Neural cell (in vitro differentiated cells): Measurements from ENCODE around the gene FAM83F.

ENCODE experiments used
- EP300 ChIP-seq: fragments of 450-650 bp; conservative IDR thresholded peaks from 2 replicates; pipeline ENCODE4 v1.6.1; 2014; ENCODE audit warnings: antibody characterized with exemption, mild to moderate bottlenecking, moderate library complexity; ENCODE audit not compliant: poor library complexity, severe bottlenecking
- EZH2 ChIP-seq: fragments of 200-600, 300-800 bp; shearing (Covaris generic), sonication (generic); IDR thresholded peaks from 2 replicates; pipeline ENCODE4 v1.6.1; 2014; ENCODE audit warnings: antibody characterized with exemption, low read length, borderline replicate concordance, mild to moderate bottlenecking; ENCODE audit not compliant: insufficient read depth, poor library complexity, severe bottlenecking
- MXI1 ChIP-seq: fragments of 450-650 bp; conservative IDR thresholded peaks from 2 replicates; pipeline ENCODE4 v1.6.1; 2014; ENCODE audit warnings: antibody characterized with exemption, mild to moderate bottlenecking; ENCODE audit not compliant: poor library complexity, severe bottlenecking
- POLR2AphosphoS5 ChIP-seq: IDR thresholded peaks from 2 replicates; pipeline ENCODE4 v1.6.1; 2012
- RAD21 ChIP-seq: fragments of 450-650 bp; conservative IDR thresholded peaks from 2 replicates; pipeline ENCODE4 v1.6.1; 2014; ENCODE audit warnings: antibody characterized with exemption, mild to moderate bottlenecking, moderate library complexity
- SMC3 ChIP-seq: fragments of 450-650 bp; conservative IDR thresholded peaks from 2 replicates; pipeline ENCODE4 v1.6.1; 2014; ENCODE audit warnings: antibody characterized with exemption, mild to moderate bottlenecking, moderate library complexity; ENCODE audit not compliant: poor library complexity
- TAF1 ChIP-seq: IDR thresholded peaks from 2 replicates; pipeline ENCODE4 v1.6.1; 2012; ENCODE audit warnings: low read depth
- TF ChIP-seq, protein P1 (sequence below): IDR thresholded peaks from 2 replicates; pipeline ENCODE4 v1.6.1; 2012; ENCODE audit warnings: borderline replicate concordance
- TF ChIP-seq, protein P2 (sequence below): fragments of 450-650 bp; IDR thresholded peaks from 2 replicates; pipeline ENCODE4 v1.5.1; 2014; ENCODE audit warnings: antibody characterized with exemption, mild to moderate bottlenecking, moderate library complexity; ENCODE audit not compliant: poor library complexity, severe bottlenecking

DNA sequence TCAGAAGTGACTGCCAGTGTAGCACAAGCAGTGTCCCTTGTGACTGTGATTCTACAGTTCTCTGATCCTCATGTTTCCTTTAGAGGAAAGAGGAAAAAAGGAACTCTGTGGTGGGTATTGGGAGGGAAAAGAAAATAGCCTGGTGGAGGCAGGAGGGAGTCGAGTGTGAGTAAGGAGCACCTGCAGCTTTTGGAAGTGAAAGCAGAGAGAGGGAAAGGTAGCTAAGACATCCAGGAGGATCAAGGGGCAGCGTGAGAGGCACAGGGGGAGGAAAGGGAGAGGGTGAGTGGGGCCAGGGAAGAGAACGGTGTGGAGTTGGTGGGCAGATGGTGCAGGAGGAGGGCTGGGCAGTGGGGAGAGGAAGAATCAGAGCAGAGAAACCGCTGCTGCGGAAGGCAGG lies 22.1 kb upstream of the FAM83F start:
- TF ChIP-seq, protein P1, sequence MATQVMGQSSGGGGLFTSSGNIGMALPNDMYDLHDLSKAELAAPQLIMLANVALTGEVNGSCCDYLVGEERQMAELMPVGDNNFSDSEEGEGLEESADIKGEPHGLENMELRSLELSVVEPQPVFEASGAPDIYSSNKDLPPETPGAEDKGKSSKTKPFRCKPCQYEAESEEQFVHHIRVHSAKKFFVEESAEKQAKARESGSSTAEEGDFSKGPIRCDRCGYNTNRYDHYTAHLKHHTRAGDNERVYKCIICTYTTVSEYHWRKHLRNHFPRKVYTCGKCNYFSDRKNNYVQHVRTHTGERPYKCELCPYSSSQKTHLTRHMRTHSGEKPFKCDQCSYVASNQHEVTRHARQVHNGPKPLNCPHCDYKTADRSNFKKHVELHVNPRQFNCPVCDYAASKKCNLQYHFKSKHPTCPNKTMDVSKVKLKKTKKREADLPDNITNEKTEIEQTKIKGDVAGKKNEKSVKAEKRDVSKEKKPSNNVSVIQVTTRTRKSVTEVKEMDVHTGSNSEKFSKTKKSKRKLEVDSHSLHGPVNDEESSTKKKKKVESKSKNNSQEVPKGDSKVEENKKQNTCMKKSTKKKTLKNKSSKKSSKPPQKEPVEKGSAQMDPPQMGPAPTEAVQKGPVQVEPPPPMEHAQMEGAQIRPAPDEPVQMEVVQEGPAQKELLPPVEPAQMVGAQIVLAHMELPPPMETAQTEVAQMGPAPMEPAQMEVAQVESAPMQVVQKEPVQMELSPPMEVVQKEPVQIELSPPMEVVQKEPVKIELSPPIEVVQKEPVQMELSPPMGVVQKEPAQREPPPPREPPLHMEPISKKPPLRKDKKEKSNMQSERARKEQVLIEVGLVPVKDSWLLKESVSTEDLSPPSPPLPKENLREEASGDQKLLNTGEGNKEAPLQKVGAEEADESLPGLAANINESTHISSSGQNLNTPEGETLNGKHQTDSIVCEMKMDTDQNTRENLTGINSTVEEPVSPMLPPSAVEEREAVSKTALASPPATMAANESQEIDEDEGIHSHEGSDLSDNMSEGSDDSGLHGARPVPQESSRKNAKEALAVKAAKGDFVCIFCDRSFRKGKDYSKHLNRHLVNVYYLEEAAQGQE = no peak
- no peak for TF ChIP-seq EP300
- TF ChIP-seq POLR2AphosphoS5 = no peak
- no peak for TF ChIP-seq TAF1
- TF ChIP-seq EZH2 = no peak
- no peak for TF ChIP-seq SMC3
- TF ChIP-seq, protein P2, sequence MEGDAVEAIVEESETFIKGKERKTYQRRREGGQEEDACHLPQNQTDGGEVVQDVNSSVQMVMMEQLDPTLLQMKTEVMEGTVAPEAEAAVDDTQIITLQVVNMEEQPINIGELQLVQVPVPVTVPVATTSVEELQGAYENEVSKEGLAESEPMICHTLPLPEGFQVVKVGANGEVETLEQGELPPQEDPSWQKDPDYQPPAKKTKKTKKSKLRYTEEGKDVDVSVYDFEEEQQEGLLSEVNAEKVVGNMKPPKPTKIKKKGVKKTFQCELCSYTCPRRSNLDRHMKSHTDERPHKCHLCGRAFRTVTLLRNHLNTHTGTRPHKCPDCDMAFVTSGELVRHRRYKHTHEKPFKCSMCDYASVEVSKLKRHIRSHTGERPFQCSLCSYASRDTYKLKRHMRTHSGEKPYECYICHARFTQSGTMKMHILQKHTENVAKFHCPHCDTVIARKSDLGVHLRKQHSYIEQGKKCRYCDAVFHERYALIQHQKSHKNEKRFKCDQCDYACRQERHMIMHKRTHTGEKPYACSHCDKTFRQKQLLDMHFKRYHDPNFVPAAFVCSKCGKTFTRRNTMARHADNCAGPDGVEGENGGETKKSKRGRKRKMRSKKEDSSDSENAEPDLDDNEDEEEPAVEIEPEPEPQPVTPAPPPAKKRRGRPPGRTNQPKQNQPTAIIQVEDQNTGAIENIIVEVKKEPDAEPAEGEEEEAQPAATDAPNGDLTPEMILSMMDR = no peak
- TF ChIP-seq MXI1 = no peak
- TF ChIP-seq RAD21 = no peak
